Measurements from ENCODE around the gene SCAMP4. TPM values are rescaled to one million over a fixed set of nuclear protein-coding genes. Genes with fewer than 3 reads are reported as not detected.
A peak's percentile ranks its signal among the peaks of the same experiment; 100 is the strongest.

The SCAMP4 gene
- total and polyA plus RNA-seq, 7 experiments from 2014 or later = 11.8 to 35.5 (median 19.7) TPM

DNA sequence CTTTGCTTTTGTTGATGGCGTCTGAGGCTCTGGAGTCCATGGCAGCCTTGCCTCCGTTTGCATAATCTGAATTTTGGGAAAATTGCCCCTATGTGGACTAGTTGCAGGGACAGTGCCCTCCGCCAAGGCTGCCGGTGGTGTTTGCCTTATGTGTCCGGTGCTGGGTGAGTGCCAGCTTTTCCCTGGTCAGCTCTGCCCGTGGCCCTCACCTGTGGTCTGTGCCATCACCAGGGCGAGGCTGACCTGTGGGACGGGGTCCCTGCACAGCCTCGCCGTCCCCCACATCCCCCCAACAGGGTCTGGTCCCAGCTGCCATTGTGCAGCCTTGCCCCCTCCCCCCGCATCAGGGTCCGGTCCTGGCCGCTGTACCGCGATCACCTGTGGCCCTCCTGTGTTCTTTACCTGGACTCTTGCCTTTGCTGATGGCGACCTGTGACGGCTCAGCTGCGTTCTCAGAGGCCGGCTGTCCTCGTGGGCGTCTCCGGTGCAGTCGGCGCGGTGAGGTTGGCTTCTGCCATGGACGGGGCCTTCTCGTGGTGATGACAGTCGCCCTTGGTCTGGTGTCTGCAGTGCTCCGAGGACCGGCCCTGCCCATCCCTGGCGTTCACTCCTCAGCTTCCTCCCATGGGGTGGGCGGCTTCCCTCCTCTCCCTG, 48.4 kb downstream of the SCAMP4 start:
- Mint-ChIP-seq H3K36me3 (peaks cover 0 to 4% (median 0%) of the 10 kb centered on the region in 5 donors), H3K4me1 (peaks cover 5 to 54% (median 23%) of the 10 kb centered on the region in 7 donors), H3K4me3 (no peak overlapping the region), H3K27ac (no peak overlapping the region), H3K9me3 (peaks cover 0 to 4% (median 0%) of the 10 kb centered on the region in 11 donors), H3K27me3 (no peaks in the 10 kb centered on the region)
- DNase-seq (no peak), ATAC-seq (no peak)
- H3K9me3 ChIP-seq (ENCODE audit: control insufficient read depth in 2 of 3, low read length in 3 of 3) = no peaks in the 10 kb centered on the region
- H3K27me3 ChIP-seq (ENCODE audit: control insufficient read depth in 2 of 2, insufficient read depth in 2 of 2, low read length in 2 of 2) = no peaks in the 10 kb centered on the region
- H3K36me3 ChIP-seq (ENCODE audit: control insufficient read depth in 2 of 3, insufficient read depth in 3 of 3, low read length in 3 of 3) = peaks cover 0 to 59% (median 0%) of the 10 kb centered on the region in 3 experiments
- H3K27ac ChIP-seq (ENCODE audit: low read depth, low read length) = no peak overlapping the region
- no peak overlapping the region for H3K4me3 ChIP-seq (ENCODE audit: low read length)
- ChIA-PET CTCF (no interaction called here), POLR2A (interaction anchor here (0.6 kb wide), 1 partner anchor 71 kb away, joined by 4 read pairs; no protein-coding TSS in a partner anchor)
- no peaks in the 10 kb centered on the region for H3K4me1 ChIP-seq (ENCODE audit: control insufficient read depth in 2 of 2, insufficient read depth in 2 of 2, low read length in 2 of 2)
- intact Hi-C loops (cut with micrococcal nuclease) = no loop called here

DNA sequence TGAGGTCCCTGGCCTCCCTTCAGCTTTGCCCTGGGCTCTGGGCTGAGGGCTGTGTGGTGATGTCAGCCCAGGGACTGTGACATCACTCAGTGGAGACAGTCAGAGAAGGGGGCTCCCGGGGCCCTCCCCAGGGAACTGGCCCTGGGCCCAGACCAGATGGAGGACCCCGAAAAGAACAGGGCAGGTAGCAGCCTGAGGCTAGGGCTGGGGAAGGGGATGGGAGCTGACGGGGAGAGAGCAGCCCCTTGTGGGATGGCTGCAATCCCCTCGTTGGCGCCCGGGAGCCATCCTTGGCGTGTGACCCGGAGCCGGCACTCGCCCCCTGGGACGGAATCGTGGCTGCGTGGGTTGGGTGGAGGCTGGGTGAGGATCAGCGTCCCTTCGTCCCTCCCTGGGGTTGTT, 49.3 kb downstream of the SCAMP4 start:
- Mint-ChIP-seq H3K36me3 (no peaks in the 10 kb centered on the region), H3K9me3 (peaks cover 0 to 4% (median 0%) of the 10 kb centered on the region in 11 donors), H3K4me3 (no peak overlapping the region), H3K27ac (no peak overlapping the region), H3K4me1 (peaks cover 0 to 48% (median 18%) of the 10 kb centered on the region in 7 donors), H3K27me3 (no peaks in the 10 kb centered on the region)
- intact Hi-C loops (cut with micrococcal nuclease) = no loop called here
- H3K9me3 ChIP-seq (ENCODE audit: control insufficient read depth in 2 of 3, low read length in 3 of 3) = no peaks in the 10 kb centered on the region
- POLR2A ChIA-PET = no interaction called here
- H3K27ac ChIP-seq (ENCODE audit: low read depth, low read length) = no peak overlapping the region
- ATAC-seq (no peak), DNase-seq (no peak)
- no peaks in the 10 kb centered on the region for H3K4me1 ChIP-seq (ENCODE audit: control insufficient read depth in 2 of 2, insufficient read depth in 2 of 2, low read length in 2 of 2)
- H3K36me3 ChIP-seq (ENCODE audit: control insufficient read depth in 2 of 3, insufficient read depth in 3 of 3, low read length in 3 of 3) = peaks cover 0 to 49% (median 0%) of the 10 kb centered on the region in 3 experiments
- CTCF ChIA-PET = no interaction called here
- H3K4me3 ChIP-seq (ENCODE audit: low read length) = no peak overlapping the region
- no peaks in the 10 kb centered on the region for H3K27me3 ChIP-seq (ENCODE audit: control insufficient read depth in 2 of 2, insufficient read depth in 2 of 2, low read length in 2 of 2)

DNA sequence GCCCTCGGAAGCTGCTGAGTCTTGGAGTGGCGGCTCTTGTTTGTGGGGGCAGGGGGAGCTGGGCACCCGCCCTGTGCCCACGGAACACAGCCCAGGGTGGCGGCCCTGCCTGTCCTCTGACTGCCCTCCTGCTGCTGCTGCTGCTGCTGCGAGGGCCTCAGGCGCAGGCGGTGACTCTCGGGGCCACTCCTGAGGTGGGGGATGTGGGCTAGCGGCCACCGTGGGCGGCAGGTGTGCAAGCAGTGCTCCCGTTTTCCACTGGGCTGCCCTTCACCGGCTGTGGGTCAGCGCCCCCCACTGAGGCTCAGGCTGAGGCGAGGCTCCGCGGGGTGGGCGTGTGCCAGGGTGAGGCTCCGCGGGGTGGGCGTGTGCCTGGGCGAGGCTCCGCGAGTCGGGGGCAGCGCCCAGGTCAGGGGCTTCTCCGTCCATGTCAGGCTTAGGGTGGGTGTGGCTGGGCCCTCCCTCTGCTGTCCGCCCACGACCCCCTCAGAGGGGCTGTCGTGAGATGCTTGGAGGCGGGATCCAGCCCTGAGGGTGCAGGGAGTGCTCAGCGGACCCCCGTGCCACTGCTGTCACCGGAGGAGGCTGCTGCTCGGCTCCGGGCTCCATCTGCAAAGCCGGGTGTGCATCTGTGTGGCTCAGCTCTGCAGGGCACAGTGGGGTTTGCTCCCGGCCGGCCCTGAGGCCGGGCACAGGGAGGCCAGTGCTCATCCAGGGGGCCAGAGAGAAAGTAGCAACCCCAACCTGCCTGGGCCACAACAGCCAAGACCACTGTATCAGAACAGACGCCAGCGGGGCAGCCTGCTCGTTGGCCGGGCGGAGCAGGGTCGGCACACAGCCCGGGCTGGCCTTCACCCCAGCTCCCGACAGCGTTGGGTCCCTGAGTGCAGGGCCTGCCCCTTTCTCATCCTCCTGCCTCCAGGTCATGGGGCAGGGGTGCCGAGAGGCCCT, 50.2 kb downstream of the SCAMP4 start:
- Histone ChIP-seq H3K27me3 (ENCODE audit: control insufficient read depth in 2 of 2, insufficient read depth in 2 of 2, low read length in 2 of 2) (no peaks in the 10 kb centered on the region), H3K27ac (ENCODE audit: low read depth, low read length) (no peak overlapping the region), H3K4me1 (ENCODE audit: control insufficient read depth in 2 of 2, insufficient read depth in 2 of 2, low read length in 2 of 2) (no peaks in the 10 kb centered on the region), H3K36me3 (ENCODE audit: control insufficient read depth in 2 of 3, insufficient read depth in 3 of 3, low read length in 3 of 3) (peaks cover 0 to 54% (median 0%) of the 10 kb centered on the region in 3 experiments), H3K9me3 (ENCODE audit: control insufficient read depth in 2 of 3, low read length in 3 of 3) (no peaks in the 10 kb centered on the region), H3K4me3 (ENCODE audit: low read length) (no peak overlapping the region)
- DNase-seq (no peak), ATAC-seq (no peak)
- Mint-ChIP-seq H3K4me1 (peaks cover 0 to 42% (median 17%) of the 10 kb centered on the region in 7 donors), H3K27ac (peak overlapping the region in 1 of 9 donors; percentile 74), H3K27me3 (no peaks in the 10 kb centered on the region), H3K4me3 (no peak overlapping the region), H3K36me3 (no peaks in the 10 kb centered on the region), H3K9me3 (peaks cover 0 to 4% (median 0%) of the 10 kb centered on the region in 11 donors)
- ChIA-PET POLR2A (no interaction called here), CTCF (no interaction called here)
- intact Hi-C loops (cut with micrococcal nuclease) = no loop called here

DNA sequence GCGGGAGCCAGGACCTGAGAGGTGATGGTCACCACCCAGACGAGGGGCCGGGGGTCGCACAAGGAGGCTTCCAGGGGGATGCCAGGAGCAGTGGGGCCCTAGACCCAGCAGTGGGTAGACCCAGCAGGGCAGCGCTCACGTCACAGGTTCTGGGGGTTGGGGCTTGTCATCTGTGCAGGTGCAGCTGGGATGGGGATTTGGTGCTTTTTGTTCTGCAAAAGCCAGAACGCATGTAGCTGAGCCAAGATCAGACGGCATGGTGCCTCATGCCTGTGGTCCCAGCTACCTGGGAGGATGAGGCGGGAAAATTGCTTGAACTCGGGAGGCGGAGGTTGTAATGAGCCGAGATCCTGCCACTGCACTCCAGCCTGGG, 50.9 kb downstream of the SCAMP4 start:
- POLR2A ChIA-PET = no interaction called here
- Mint-ChIP-seq H3K9me3 (peaks cover 0 to 4% (median 0%) of the 10 kb centered on the region in 11 donors), H3K4me3 (no peak overlapping the region), H3K27me3 (no peaks in the 10 kb centered on the region), H3K4me1 (peaks cover 0 to 38% (median 14%) of the 10 kb centered on the region in 7 donors), H3K36me3 (no peaks in the 10 kb centered on the region), H3K27ac (peak overlapping the region in 2 of 9 donors; percentile 25 to 36)
- CTCF ChIA-PET = no interaction called here
- no peak for ATAC-seq
- H3K4me1 ChIP-seq (ENCODE audit: control insufficient read depth in 2 of 2, insufficient read depth in 2 of 2, low read length in 2 of 2) = no peaks in the 10 kb centered on the region
- H3K27me3 ChIP-seq (ENCODE audit: control insufficient read depth in 2 of 2, insufficient read depth in 2 of 2, low read length in 2 of 2) = no peaks in the 10 kb centered on the region
- intact Hi-C loops (cut with micrococcal nuclease) = no loop called here
- H3K36me3 ChIP-seq (ENCODE audit: control insufficient read depth in 2 of 3, insufficient read depth in 3 of 3, low read length in 3 of 3) = peaks cover 0 to 57% (median 0%) of the 10 kb centered on the region in 3 experiments
- H3K4me3 ChIP-seq (ENCODE audit: low read length) = no peak overlapping the region
- H3K27ac ChIP-seq (ENCODE audit: low read depth, low read length) = no peak overlapping the region
- H3K9me3 ChIP-seq (ENCODE audit: control insufficient read depth in 2 of 3, low read length in 3 of 3) = no peaks in the 10 kb centered on the region
- DNase-seq = no peak

DNA sequence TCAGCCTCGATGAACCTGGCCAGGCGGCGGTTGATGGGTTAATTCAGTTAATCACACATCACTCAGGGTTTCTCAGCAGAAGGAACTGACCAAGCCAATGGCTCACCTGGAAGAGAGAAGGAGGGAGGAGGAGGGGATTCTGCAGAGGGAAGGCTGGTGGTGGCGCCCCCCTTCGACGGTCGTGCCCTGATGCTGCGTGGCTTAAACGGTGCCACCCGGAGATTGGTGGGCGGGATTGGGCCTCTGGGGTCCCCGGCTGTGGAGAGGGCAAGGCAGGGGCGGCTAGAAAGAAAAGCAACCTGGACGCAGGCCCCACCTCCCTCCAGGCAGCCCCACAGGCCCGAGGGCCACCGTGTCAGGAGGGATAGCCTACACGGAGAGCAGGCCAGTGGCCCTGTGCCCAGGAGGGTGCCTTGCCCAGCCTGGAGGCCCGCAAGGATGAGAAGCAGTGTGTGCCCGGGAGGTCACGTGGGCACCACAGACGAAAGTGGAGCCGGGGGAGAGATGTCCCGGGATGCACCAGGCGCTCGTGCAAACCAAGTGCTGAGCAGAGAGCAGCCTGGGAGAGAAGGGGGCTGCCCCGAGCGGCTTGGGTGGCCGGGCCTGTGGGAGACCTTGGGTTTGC, 51.8 kb downstream of the SCAMP4 start:
- Mint-ChIP-seq H3K27me3 (no peaks in the 10 kb centered on the region), H3K4me3 (no peak overlapping the region), H3K9me3 (peaks cover 0 to 4% (median 0%) of the 10 kb centered on the region in 11 donors), H3K36me3 (no peaks in the 10 kb centered on the region), H3K4me1 (peaks cover 0 to 34% (median 9%) of the 10 kb centered on the region in 7 donors), H3K27ac (peak overlapping the region in 2 of 9 donors; percentile 25 to 67)
- H3K4me3 ChIP-seq (ENCODE audit: low read length) = no peak overlapping the region
- POLR2A ChIA-PET = no interaction called here
- peaks cover 0 to 62% (median 0%) of the 10 kb centered on the region in 3 experiments for H3K36me3 ChIP-seq (ENCODE audit: control insufficient read depth in 2 of 3, insufficient read depth in 3 of 3, low read length in 3 of 3)
- intact Hi-C loops (cut with micrococcal nuclease) = no loop called here
- no peak for ATAC-seq
- no peak overlapping the region for H3K27ac ChIP-seq (ENCODE audit: low read depth, low read length)
- H3K27me3 ChIP-seq (ENCODE audit: control insufficient read depth in 2 of 2, insufficient read depth in 2 of 2, low read length in 2 of 2) = no peaks in the 10 kb centered on the region
- CTCF ChIA-PET = no interaction called here
- no peaks in the 10 kb centered on the region for H3K4me1 ChIP-seq (ENCODE audit: control insufficient read depth in 2 of 2, insufficient read depth in 2 of 2, low read length in 2 of 2)
- no peaks in the 10 kb centered on the region for H3K9me3 ChIP-seq (ENCODE audit: control insufficient read depth in 2 of 3, low read length in 3 of 3)
- DNase-seq = no peak

DNA sequence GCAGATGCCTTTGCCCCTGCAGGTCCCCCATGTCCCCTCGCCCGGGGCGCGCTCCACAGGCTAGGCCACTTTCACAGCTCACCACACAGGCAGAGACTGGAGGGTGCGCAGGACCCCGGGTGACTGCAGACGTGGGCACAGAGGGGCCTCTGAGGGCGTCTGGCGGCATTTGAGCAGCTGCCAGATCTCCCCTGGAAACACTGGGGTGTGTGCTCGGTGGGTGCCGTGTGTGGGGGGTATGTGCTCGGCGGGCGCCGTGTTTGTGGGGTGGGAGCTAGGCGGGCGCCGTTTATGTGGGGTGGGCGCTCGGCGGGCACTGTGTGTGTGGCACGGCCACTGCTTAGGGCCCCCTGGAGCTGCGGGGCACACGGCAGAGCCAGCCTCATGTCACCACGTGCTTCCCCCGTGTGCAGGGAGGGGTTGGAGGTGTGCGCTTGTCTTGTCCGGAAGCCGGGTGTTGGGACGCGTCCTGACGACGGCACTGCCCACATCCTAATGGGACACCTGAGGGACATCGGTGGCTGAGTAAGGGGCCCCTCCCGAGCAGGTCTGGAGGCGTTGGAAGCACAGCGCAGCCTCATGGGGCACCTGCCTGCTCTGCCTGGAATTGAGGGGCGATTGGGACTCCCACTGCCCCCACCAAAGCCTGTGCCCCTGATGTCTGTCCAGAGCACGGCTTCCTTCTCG, 52.5 kb downstream of the SCAMP4 start:
- no peak overlapping the region for H3K27ac ChIP-seq (ENCODE audit: low read depth, low read length)
- Mint-ChIP-seq H3K27me3 (no peaks in the 10 kb centered on the region), H3K4me1 (peaks cover 0 to 28% (median 8%) of the 10 kb centered on the region in 7 donors), H3K9me3 (peaks cover 0 to 4% (median 0%) of the 10 kb centered on the region in 11 donors), H3K27ac (no peak overlapping the region), H3K4me3 (no peak overlapping the region), H3K36me3 (no peaks in the 10 kb centered on the region)
- no peaks in the 10 kb centered on the region for H3K9me3 ChIP-seq (ENCODE audit: control insufficient read depth in 2 of 3, low read length in 3 of 3)
- no peaks in the 10 kb centered on the region for H3K4me1 ChIP-seq (ENCODE audit: control insufficient read depth in 2 of 2, insufficient read depth in 2 of 2, low read length in 2 of 2)
- ChIA-PET POLR2A (no interaction called here), CTCF (interaction anchor here (1.0 kb wide), 1 partner anchor 28 kb away, joined by 3 read pairs; no protein-coding TSS in a partner anchor)
- no peaks in the 10 kb centered on the region for H3K27me3 ChIP-seq (ENCODE audit: control insufficient read depth in 2 of 2, insufficient read depth in 2 of 2, low read length in 2 of 2)
- ATAC-seq = peak; percentile 6
- no peak overlapping the region for H3K4me3 ChIP-seq (ENCODE audit: low read length)
- intact Hi-C loops (cut with micrococcal nuclease) = no loop called here
- no peak for DNase-seq
- H3K36me3 ChIP-seq (ENCODE audit: control insufficient read depth in 2 of 3, insufficient read depth in 3 of 3, low read length in 3 of 3) = peaks cover 0 to 60% (median 0%) of the 10 kb centered on the region in 3 experiments
